ENCODE results near the gene KLF7. TPM values are rescaled to one million over a fixed set of nuclear protein-coding genes. Genes with fewer than 3 reads are reported as not detected.

KLF7 gene
- total RNA-seq, 1 experiment from 2014 or later = 32.2 TPM

- peak overlapping the region; percentile 98 for H2BK120ac ChIP-seq (ENCODE audit: low read depth, low read length, poor library complexity, severe bottlenecking)
- no peak overlapping the region for H2BK12ac ChIP-seq (ENCODE audit: insufficient read length, low read depth, low read length)
- no peak overlapping the region for H2BK20ac ChIP-seq (ENCODE audit: low read depth, low read length, poor library complexity, severe bottlenecking)
- Mint-ChIP-seq H3K4me3 (peak overlapping the region; percentile 94 to 96), H3K4me1 (peaks cover 49 to 52% of the 10 kb centered on the region in 2 experiments), H3K27me3 (ENCODE audit: low read depth) (no peaks in the 10 kb centered on the region; the same call in 1 of the 2 replicates), H3K27ac (peak overlapping the region; percentile 99 to 100 (median 100)), H3K36me3 (ENCODE audit: insufficient read depth in 1 of 3, low read depth in 3 of 3) (peaks cover 0 to 3% (median 0%) of the 10 kb centered on the region in 3 experiments; a peak in 2 of 7 replicates), H3K9me3 (no peaks in the 10 kb centered on the region; a peak in 1 of 5 replicates)
- H2BK5ac ChIP-seq (ENCODE audit: insufficient read length, low read length) = peak overlapping the region; percentile 47
- peaks cover 19% of the 10 kb centered on the region for H3K23me2 ChIP-seq (ENCODE audit: insufficient read length, low read depth, low read length, poor library complexity, severe bottlenecking)
- H2AFZ ChIP-seq (ENCODE audit: low read length) = no peak overlapping the region
- H3K14ac ChIP-seq (ENCODE audit: insufficient read depth, low read length) = peak overlapping the region; percentile 98
- H3K27ac ChIP-seq (ENCODE audit: insufficient read length, low read depth, low read length) = peak overlapping the region; percentile 26
- no peaks in the 10 kb centered on the region for H3K27me3 ChIP-seq (ENCODE audit: insufficient read depth, low read length)
- DNase-seq = peak; percentile 87
- H3T11ph ChIP-seq (ENCODE audit: low read length) = peak overlapping the region; percentile 63
- H3K4me2 ChIP-seq (ENCODE audit: insufficient read depth, insufficient read length, low read length) = peak overlapping the region; percentile 66
- no peak overlapping the region for H2BK15ac ChIP-seq (ENCODE audit: low read depth, low read length)
- no peak overlapping the region for H3K56ac ChIP-seq (ENCODE audit: insufficient read length, low read depth, low read length)
- H4K91ac ChIP-seq (ENCODE audit: insufficient read length, low read depth, low read length) = peak overlapping the region; percentile 95
- H3K18ac ChIP-seq (ENCODE audit: insufficient read length, low read depth, low read length) = peak overlapping the region; percentile 97
- H3K4ac ChIP-seq (ENCODE audit: low read depth, low read length) = peak overlapping the region; percentile 88; the same call in 1 of the 2 replicates
- no peaks in the 10 kb centered on the region for H3K9me3 ChIP-seq (ENCODE audit: control insufficient read depth, low read depth, low read length)
- peak overlapping the region; percentile 94 for H3K9ac ChIP-seq (ENCODE audit: extremely low read depth, insufficient read length, low read length)
- peaks cover 16% of the 10 kb centered on the region; the same call in 1 of the 2 replicates for H3K79me2 ChIP-seq (ENCODE audit: insufficient read depth, low read length)
- TF ChIP-seq CTCF (conservative IDR thresholded peaks at IDR 0.05) = peak; percentile 52; the same call in 2 of the 3 replicates
- H4K8ac ChIP-seq (replicated peaks; ENCODE audit: insufficient read length, low read depth, low read length) = no peak overlapping the region
- H3K79me1 ChIP-seq (ENCODE audit: insufficient read depth, low read depth, low read length, poor library complexity, severe bottlenecking) = no peaks in the 10 kb centered on the region
- no peak overlapping the region for H3K23ac ChIP-seq (ENCODE audit: insufficient read length, low read depth, low read length)
- H2AK5ac ChIP-seq (ENCODE audit: insufficient read length, low read length) = no peak overlapping the region
- WGBS (ENCODE audit: extremely low coverage, insufficient read length, low lambda C conversion rate) = no CpG with 5 or more reads among the region's 86 CpGs
- no peaks in the 10 kb centered on the region for H4K20me1 ChIP-seq (ENCODE audit: control insufficient read depth, insufficient read depth, insufficient read length)
- H4K5ac ChIP-seq (ENCODE audit: insufficient read length, low read depth, low read length) = peak overlapping the region; percentile 63
- peaks cover 4% of the 10 kb centered on the region; the same call in 1 of the 2 replicates for H3K4me1 ChIP-seq (ENCODE audit: insufficient read depth, low read length)
These were observed 776 bp upstream of the KLF7 start for GRCh38 chr2:207166349-207167098.
